Measurements from ENCODE around the gene SLK. TPM values are rescaled to one million over a fixed set of nuclear protein-coding genes. Genes with fewer than 3 reads are reported as not detected.

The SLK gene
- total RNA-seq, 1 donor from 2014 or later = 30.0 TPM

DNA sequence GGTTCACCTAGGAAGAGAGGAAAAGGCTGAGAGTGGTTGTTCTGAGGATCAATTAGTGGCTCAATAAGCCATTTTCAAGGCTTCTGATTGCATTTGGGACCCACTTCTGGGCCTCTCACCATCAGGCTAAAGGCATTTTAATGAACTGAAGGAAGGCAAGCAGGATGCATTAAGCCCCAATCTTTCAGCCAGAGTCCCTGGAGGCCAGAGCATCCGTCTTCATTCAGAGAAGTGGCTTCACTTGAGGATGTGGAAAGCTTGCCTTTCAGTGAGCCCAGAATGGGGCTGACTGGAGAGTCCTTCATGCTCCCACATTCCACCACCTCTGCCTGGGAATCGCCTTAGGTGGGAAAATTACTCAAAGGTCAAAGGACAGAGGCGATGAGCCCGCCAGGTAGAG is 76.9 kb downstream of the SLK start:
- Mint-ChIP-seq H3K4me1 (no peaks in the 10 kb centered on the region), H3K4me3 (no peak overlapping the region), H3K36me3 (ENCODE audit: low read depth) (no peaks in the 10 kb centered on the region), H3K9me3 (no peaks in the 10 kb centered on the region), H3K27me3 (ENCODE audit: low read depth) (no peaks in the 10 kb centered on the region), H3K27ac (ENCODE audit: unreplicated experiment) (peak overlapping the region; percentile 23)
- no peak for DNase-seq (ENCODE audit: low read depth, low spot score)
- TF ChIP-seq, protein P1, sequence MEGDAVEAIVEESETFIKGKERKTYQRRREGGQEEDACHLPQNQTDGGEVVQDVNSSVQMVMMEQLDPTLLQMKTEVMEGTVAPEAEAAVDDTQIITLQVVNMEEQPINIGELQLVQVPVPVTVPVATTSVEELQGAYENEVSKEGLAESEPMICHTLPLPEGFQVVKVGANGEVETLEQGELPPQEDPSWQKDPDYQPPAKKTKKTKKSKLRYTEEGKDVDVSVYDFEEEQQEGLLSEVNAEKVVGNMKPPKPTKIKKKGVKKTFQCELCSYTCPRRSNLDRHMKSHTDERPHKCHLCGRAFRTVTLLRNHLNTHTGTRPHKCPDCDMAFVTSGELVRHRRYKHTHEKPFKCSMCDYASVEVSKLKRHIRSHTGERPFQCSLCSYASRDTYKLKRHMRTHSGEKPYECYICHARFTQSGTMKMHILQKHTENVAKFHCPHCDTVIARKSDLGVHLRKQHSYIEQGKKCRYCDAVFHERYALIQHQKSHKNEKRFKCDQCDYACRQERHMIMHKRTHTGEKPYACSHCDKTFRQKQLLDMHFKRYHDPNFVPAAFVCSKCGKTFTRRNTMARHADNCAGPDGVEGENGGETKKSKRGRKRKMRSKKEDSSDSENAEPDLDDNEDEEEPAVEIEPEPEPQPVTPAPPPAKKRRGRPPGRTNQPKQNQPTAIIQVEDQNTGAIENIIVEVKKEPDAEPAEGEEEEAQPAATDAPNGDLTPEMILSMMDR (conservative IDR thresholded peaks at IDR 0.05) = no peak

DNA sequence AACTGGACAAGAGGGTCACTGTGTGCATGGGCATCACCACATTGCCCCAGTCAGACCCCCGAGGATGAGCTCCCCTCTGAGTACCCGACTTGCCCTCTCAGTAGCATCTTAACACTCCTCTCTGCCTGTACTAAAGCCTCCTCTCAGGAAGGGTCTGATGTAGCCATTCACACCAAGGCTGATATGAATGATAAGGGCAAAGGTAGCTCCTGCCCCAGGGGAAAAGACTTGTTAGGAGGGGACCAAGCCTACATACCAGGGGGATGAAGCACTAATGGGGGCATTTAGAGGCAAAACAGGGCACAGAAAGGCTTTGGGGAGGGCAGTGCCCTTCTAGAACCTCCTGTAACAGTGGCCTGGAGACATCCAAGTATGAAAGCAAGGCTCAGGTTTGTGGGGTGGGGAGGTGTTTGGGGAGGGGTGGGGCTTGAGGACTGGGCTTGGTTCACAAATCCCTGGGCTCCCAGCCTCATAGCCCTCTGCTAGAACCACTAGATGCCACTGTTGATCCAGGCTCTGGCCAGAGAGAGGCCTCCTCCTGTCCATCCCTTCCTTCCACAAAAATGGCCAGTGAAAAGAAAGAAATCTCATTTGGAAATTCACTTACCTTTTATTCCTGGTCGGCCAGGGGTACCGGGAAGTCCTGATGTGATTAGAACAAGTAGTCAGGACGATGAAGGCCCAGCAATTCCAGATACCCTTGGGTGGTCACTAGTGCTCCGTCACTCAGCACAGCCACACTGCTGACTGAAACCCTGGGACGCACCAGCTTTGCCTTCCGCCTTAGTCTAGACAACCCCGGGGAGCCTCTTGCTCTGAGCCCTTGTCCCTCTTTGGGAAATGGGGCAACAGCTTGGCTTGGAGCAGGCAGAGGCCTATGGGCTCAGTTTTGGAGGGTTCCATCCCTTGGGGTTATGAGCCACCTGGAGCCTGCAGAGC is 78.5 kb downstream of the SLK start:
- TF ChIP-seq, protein P1 (conservative IDR thresholded peaks at IDR 0.05) = peak; percentile 69
- H3K4me3 Mint-ChIP-seq = no peak overlapping the region
- no peaks in the 10 kb centered on the region for H3K36me3 Mint-ChIP-seq (ENCODE audit: low read depth)
- no peaks in the 10 kb centered on the region for H3K9me3 Mint-ChIP-seq
- DNase-seq (ENCODE audit: low read depth, low spot score) = no peak
- H3K27ac Mint-ChIP-seq (ENCODE audit: unreplicated experiment) = peak overlapping the region; percentile 6
- H3K27me3 Mint-ChIP-seq (ENCODE audit: low read depth) = no peaks in the 10 kb centered on the region
- no peaks in the 10 kb centered on the region for H3K4me1 Mint-ChIP-seq

DNA sequence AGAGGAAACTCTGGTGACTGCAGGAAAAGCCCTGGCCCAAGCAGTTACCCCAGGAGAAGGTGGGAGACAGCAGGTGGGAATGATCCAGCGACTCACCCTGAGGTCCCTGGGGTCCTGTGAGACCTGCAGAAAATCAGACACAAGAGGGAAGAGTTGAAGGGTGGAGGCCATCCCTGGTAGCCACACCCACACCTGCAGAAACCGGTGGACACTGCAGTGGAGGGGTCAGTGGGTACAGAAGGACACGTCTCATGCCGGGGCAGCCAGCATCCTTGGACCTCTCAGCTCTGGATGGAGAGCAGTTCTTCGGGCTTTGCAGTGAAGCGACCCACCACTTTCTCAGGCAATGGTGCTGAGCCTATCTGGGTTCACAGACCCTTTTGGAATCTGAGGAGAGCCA is 79.7 kb downstream of the SLK start:
- Mint-ChIP-seq H3K4me1 (no peaks in the 10 kb centered on the region), H3K27me3 (ENCODE audit: low read depth) (no peaks in the 10 kb centered on the region), H3K4me3 (no peak overlapping the region), H3K36me3 (ENCODE audit: low read depth) (no peaks in the 10 kb centered on the region), H3K27ac (ENCODE audit: unreplicated experiment) (no peak overlapping the region), H3K9me3 (no peaks in the 10 kb centered on the region)
- no peak for DNase-seq (ENCODE audit: low read depth, low spot score)
- TF ChIP-seq, protein P1 (conservative IDR thresholded peaks at IDR 0.05) = no peak

DNA sequence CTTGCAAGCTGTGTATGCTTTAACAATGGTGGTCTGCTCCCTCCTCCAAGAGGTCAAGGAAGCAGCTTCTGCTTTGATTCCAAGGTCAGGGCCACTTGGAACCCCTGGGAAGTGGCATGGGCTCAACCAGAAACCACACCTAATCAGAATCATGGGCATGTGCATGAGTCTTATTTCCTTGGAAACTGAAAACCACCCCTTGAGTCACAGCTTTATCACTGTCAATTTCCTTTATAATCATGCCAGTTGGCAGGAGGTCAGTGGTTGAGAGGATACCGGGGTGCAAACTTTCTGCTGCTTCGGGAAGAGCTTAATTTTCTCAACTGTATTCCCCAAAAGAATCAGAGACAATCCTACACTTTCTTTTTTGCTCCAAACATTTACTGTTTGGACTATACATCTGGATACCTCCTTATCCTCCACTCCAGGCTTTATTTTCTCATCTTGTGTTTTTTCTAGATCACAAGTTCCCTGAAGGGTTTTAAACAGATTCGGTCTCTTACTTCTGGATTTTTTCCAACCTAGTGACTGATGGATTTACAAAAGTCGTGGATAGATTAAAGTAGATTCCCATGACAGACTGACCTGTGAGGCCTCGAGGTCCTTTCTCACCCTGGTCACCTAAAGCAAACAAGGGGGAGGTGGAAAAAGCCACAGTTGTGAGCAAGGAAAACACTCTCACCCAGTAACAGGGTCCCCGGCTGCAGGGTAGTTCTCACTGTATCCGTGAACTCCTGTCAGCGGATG is 82.7 kb downstream of the SLK start:
- H3K4me1 Mint-ChIP-seq = no peaks in the 10 kb centered on the region
- no peak overlapping the region for H3K4me3 Mint-ChIP-seq
- no peak for DNase-seq (ENCODE audit: low read depth, low spot score)
- H3K27me3 Mint-ChIP-seq (ENCODE audit: low read depth) = no peaks in the 10 kb centered on the region
- TF ChIP-seq, protein P1 (conservative IDR thresholded peaks at IDR 0.05) = no peak
- no peaks in the 10 kb centered on the region for H3K9me3 Mint-ChIP-seq
- no peak overlapping the region for H3K27ac Mint-ChIP-seq (ENCODE audit: unreplicated experiment)
- no peaks in the 10 kb centered on the region for H3K36me3 Mint-ChIP-seq (ENCODE audit: low read depth)

DNA sequence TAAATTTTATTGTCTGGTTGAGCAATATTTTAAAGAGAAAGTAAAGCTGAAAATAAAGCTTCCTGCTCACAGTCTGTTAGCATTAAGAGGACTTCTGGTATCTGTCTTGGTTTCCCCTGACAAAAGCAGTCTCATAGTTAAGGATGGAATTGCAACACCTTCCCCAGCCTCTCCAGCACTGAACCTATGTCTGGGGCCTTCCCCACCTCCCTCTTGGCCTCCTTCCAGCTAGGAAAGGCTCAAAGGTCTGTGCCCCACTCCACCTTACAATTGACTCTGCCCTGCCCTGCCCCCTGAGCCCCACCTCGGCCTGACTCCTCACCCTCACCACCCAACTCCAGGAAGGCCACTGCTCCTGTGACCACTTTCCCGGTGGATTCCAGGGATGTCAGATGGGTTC is 85.5 kb downstream of the SLK start:
- Mint-ChIP-seq H3K27me3 (ENCODE audit: low read depth) (no peaks in the 10 kb centered on the region), H3K27ac (ENCODE audit: unreplicated experiment) (no peak overlapping the region), H3K9me3 (no peaks in the 10 kb centered on the region), H3K4me1 (peaks cover 3% of the 10 kb centered on the region), H3K4me3 (no peak overlapping the region), H3K36me3 (ENCODE audit: low read depth) (no peaks in the 10 kb centered on the region)
- DNase-seq (ENCODE audit: low read depth, low spot score) = no peak
- TF ChIP-seq, protein P1 (conservative IDR thresholded peaks at IDR 0.05) = no peak

Measured in neural crest cell (in vitro differentiated cells).